HCT116 (cell line): ENCODE measurements around the gene C13orf46. TPM values are rescaled to one million over a fixed set of nuclear protein-coding genes. Genes with fewer than 3 reads are reported as not detected.
A peak's percentile ranks its signal among the peaks of the same experiment; 100 is the strongest.

ENCODE experiments used
- ATAC-seq: fragments of 200-7000 bp; cut with Tn5 transposase; 2 replicates; pipeline ENCODE4 v1.9.1; 2020; ENCODE audit warnings: mild to moderate bottlenecking, moderate library complexity
- Bru-seq: library from RNA; stranded (reverse); fragments of 400-500 nt; gene quantifications from one replicate; lab custom pipeline; 2021; lab: Mats Ljungman, UMichigan
- BruChase-seq, 2 experiments: library from RNA; stranded (reverse); fragments of 400-500 nt; gene quantifications; one replicate each; lab custom pipeline; 2021; lab: Mats Ljungman, UMichigan
- BruUV-seq: library from RNA; stranded (reverse); fragments of 400-500 nt; replicated peaks from 2 replicates; lab custom pipeline; 2021; lab: Mats Ljungman, UMichigan
- CTCF ChIA-PET: fragments of 300-600 bp; sonication (Branson Sonifier 250); formaldehyde crosslinking; loops from one replicate; lab custom pipeline; 2021; ENCODE audit warnings: antibody characterized with exemption; lab: Charles Lee
- POLR2A ChIA-PET: fragments of 300-600, 350-600 bp; sonication (Branson Sonifier 250); formaldehyde crosslinking; loops from one replicate; lab custom pipeline; 2021; ENCODE audit warnings: antibody characterized with exemption; lab: Charles Lee
- RAD21 ChIA-PET, 2 experiments: fragments of 300-600 bp; sonication (Branson Sonifier 250); formaldehyde crosslinking; loops; one replicate each; lab custom pipeline; 2023; ENCODE audit warnings: low total read pairs in 2 of 2; ENCODE audit not compliant: uncharacterized antibody in 2 of 2, unreplicated experiment in 2 of 2, low non-redundant PET in 1 of 2; lab: Charles Lee
- DNase-seq: peaks from one replicate; pipeline ENCODE4 v3.0.0-alpha.2; 2010; ENCODE audit warnings: low read depth, low spot score
- H2AFZ ChIP-seq: fragments of 200-600 bp; shearing (Covaris generic), sonication (generic); 2 replicates; pipeline ENCODE4 v1.6.1; 2017; ENCODE audit warnings: low read depth, mixed run types, mixed read lengths, antibody characterized with exemption, low read length; ENCODE audit not compliant: poor library complexity, severe bottlenecking
- H3K27ac ChIP-seq: 2 replicates; pipeline ENCODE4 v1.5.1; 2012; ENCODE audit warnings: low read depth, low read length
- H3K27me3 ChIP-seq: fragments of 200-600 bp; sonication (generic); 2 replicates; pipeline ENCODE4 v1.6.1; 2016; ENCODE audit warnings: mixed run types, low read length, mixed read lengths; ENCODE audit not compliant: insufficient read depth
- H3K36me3 ChIP-seq, 2 experiments: fragments of 200-500 bp in 1 of 2; fragments of 200-600 bp in 1 of 2; sonication (Bioruptor generic) in 1 of 2; sonication (generic) in 1 of 2; 2 replicates each; pipeline versions ENCODE4 v1.5.1 to v1.6.1; 2014 to 2016; ENCODE audit warnings: low read length in 2 of 2, inconsistent platforms in 1 of 2, mixed read lengths in 1 of 2, mixed run types in 1 of 2; ENCODE audit not compliant: insufficient read depth in 2 of 2, control insufficient read depth in 1 of 2
- H3K4me1 ChIP-seq, 2 experiments: fragments of 200-600 bp in 1 of 2; sonication (generic) in 1 of 2; 2 replicates each; pipeline versions ENCODE4 v1.5.1 to v1.6.1; 2012 to 2017; ENCODE audit warnings: low read length in 2 of 2, inconsistent platforms in 1 of 2, mild to moderate bottlenecking in 1 of 2, mixed read lengths in 1 of 2, mixed run types in 1 of 2, moderate library complexity in 1 of 2; ENCODE audit not compliant: insufficient read depth in 2 of 2, control insufficient read depth in 1 of 2
- H3K4me2 ChIP-seq: fragments of 200-600 bp; sonication (generic); 2 replicates; pipeline ENCODE4 v1.6.1; 2017; ENCODE audit warnings: mixed run types, low read length, mixed read lengths
- H3K4me3 ChIP-seq, 2 experiments: fragments of 200-600 bp in 1 of 2; sonication (generic) in 1 of 2; replicated peaks in 1 of 2; 2 replicates each; pipeline ENCODE4 v1.5.1; 2011 to 2016; ENCODE audit warnings: low read length in 2 of 2, control low read depth in 1 of 2, low read depth in 1 of 2, mild to moderate bottlenecking in 1 of 2, mixed read lengths in 1 of 2, mixed run types in 1 of 2
- H3K79me2 ChIP-seq: fragments of 200-600 bp; sonication (generic); 2 replicates; pipeline ENCODE4 v1.6.1; 2017; ENCODE audit warnings: mild to moderate bottlenecking, mixed run types, low read length, moderate library complexity, mixed read lengths; ENCODE audit not compliant: insufficient read depth
- H3K9ac ChIP-seq: fragments of 200-600 bp; sonication (generic); 2 replicates; pipeline ENCODE4 v1.6.1; 2016; ENCODE audit warnings: low read length, mixed read lengths
- H3K9me2 ChIP-seq: fragments of 200-600 bp; sonication (generic), shearing (Covaris generic); 2 replicates; pipeline ENCODE4 v1.6.1; 2017; ENCODE audit warnings: mixed run types, mild to moderate bottlenecking, moderate library complexity; ENCODE audit not compliant: insufficient read depth
- H3K9me3 ChIP-seq, 2 experiments: fragments of 200-500 bp in 1 of 2; fragments of 200-600 bp in 1 of 2; sonication (Bioruptor generic) in 1 of 2; sonication (generic) in 1 of 2; 2 replicates each; pipeline ENCODE4 v1.6.1; 2014 to 2017; ENCODE audit warnings: low read length in 2 of 2, mixed read lengths in 2 of 2, inconsistent platforms in 1 of 2, low read depth in 1 of 2, mild to moderate bottlenecking in 1 of 2, mixed run types in 1 of 2, moderate library complexity in 1 of 2; ENCODE audit not compliant: control insufficient read depth in 1 of 2, insufficient read depth in 1 of 2
- H4K20me1 ChIP-seq: fragments of 200-600 bp; sonication (generic), shearing (Covaris generic); 2 replicates; pipeline ENCODE4 v1.6.1; 2017; ENCODE audit warnings: mixed run types, mild to moderate bottlenecking, moderate library complexity; ENCODE audit not compliant: insufficient read depth
- CBX3 ChIP-seq: IDR thresholded peaks from 2 replicates; pipeline ENCODE4 v1.6.1; 2012; ENCODE audit warnings: low read depth
- EGR1 ChIP-seq: IDR thresholded peaks from 2 replicates; pipeline ENCODE4 v1.6.1; 2012; ENCODE audit warnings: low read depth
- EZH2phosphoT487 ChIP-seq: fragments of 200-600 bp; IDR thresholded peaks from 2 replicates; pipeline ENCODE4 v1.6.1; 2018; ENCODE audit warnings: antibody characterized with exemption, borderline replicate concordance
- FOSL1 ChIP-seq: IDR thresholded peaks from 2 replicates; pipeline ENCODE4 v1.6.1; 2012; ENCODE audit warnings: low read depth
- JUND ChIP-seq: IDR thresholded peaks from 2 replicates; pipeline ENCODE4 v1.6.1; 2012
- POLR2A ChIP-seq: IDR thresholded peaks from 2 replicates; pipeline ENCODE4 v1.7.0; 2011; ENCODE audit warnings: borderline replicate concordance; ENCODE audit not compliant: insufficient read depth, insufficient read length; ENCODE audit errors: extremely low read depth
- POLR2AphosphoS5 ChIP-seq: IDR thresholded peaks from 2 replicates; pipeline ENCODE4 v1.6.1; 2011; ENCODE audit warnings: mild to moderate bottlenecking, low read depth, low read length, moderate library complexity
- RAD21 ChIP-seq: IDR thresholded peaks from 2 replicates; pipeline ENCODE4 v1.6.1; 2012; ENCODE audit warnings: low read depth, mild to moderate bottlenecking
- SIN3A ChIP-seq: IDR thresholded peaks from 2 replicates; pipeline ENCODE4 v1.6.1; 2012; ENCODE audit warnings: low read depth
- ZFX ChIP-seq: fragments of 450-650 bp; IDR thresholded peaks from 2 replicates; pipeline ENCODE4 v1.6.1; 2017
- ZNF274 ChIP-seq: fragments of 200-500 bp; sonication (Bioruptor generic); IDR thresholded peaks from 2 replicates; pipeline ENCODE4 v1.6.1; 2014; ENCODE audit warnings: mild to moderate bottlenecking, low read depth, low read length, inconsistent platforms
- intact Hi-C: fragments of 100-400 bp; cut with micrococcal nuclease; formaldehyde crosslinking; loops from 2 replicates; pipeline ENCODE4 v1.10.0; 2022
- long read RNA-seq: library from polyadenylated mRNA; unstranded; transcript quantifications from one replicate; pipeline ENCODE4 v2.0.0, GENCODE V29; 2021; ENCODE audit not compliant: unreplicated experiment
- polyA plus RNA-seq: library from polyadenylated mRNA; unstranded; fragments of >200 nt; gene quantifications from 2 replicates; pipeline ENCODE4 v1.2.1, GENCODE V29; 2012; ENCODE audit warnings: missing spikeins
- total RNA-seq: library from RNA; stranded (reverse); gene quantifications from one replicate; pipeline ENCODE4 v1.2.1, GENCODE V29; 2021; ENCODE audit not compliant: unreplicated experiment
- TF ChIP-seq, protein P1 (sequence below), 3 experiments: fragments of 200-600 bp in 1 of 3; sonication (generic) in 1 of 3; IDR thresholded peaks in 2 of 3; conservative IDR thresholded peaks in 1 of 3; 2 replicates each; pipeline ENCODE4 v1.5.1; 2012 to 2017; ENCODE audit warnings: low read depth in 2 of 3, low read length in 2 of 3, antibody characterized with exemption in 1 of 3, borderline replicate concordance in 1 of 3, control low read depth in 1 of 3, mild to moderate bottlenecking in 1 of 3, mixed read lengths in 1 of 3, mixed run types in 1 of 3, moderate library complexity in 1 of 3; ENCODE audit not compliant: insufficient read depth in 1 of 3
- TF ChIP-seq, protein P2 (sequence below): IDR thresholded peaks from 2 replicates; pipeline ENCODE4 v1.6.1; 2012; ENCODE audit warnings: low read depth

The C13orf46 gene
- total RNA-seq (0.93 TPM), Bru-seq, nascent RNA (percentile 42 among the genes with signal in this experiment), BruChase-seq, experiment 1, labeled RNA remaining after a 6-hour chase (percentile 66 among the genes with signal in this experiment), BruChase-seq, experiment 2, labeled RNA remaining after a 2-hour chase (percentile 53 among the genes with signal in this experiment)
- 0.32 and 0.34 TPM in 2 replicates for polyA plus RNA-seq
- long read RNA-seq: 0 reads

GRCh38 chr13:113973218-113974164 lies at the start of gene C13orf46:
Gene C13orf46 (minus strand): TSS chr13:113974076. CDS start chr13:113973997, 79 bp downstream.
- no peaks in the 10 kb centered on the region for H3K79me2 ChIP-seq
- RAD21 ChIA-PET: no interaction called here
- no peak for DNase-seq
- POLR2A ChIA-PET: no interaction called here
- no peak within 1 kb of the TSS for H3K4me3 ChIP-seq
- H2AFZ ChIP-seq: no peak within 1 kb of the TSS
- no TSS peak for BruUV-seq
- H3K27ac ChIP-seq: no peak within 1 kb of the TSS
- no peaks in the 10 kb centered on the region for H3K9me2 ChIP-seq
- no peak within 1 kb of the TSS for H3K9ac ChIP-seq
- H3K9me3 ChIP-seq: no peaks in the 10 kb centered on the region
- intact Hi-C loops: no loop called here
- no peak within 1 kb of the TSS for H3K4me2 ChIP-seq
- H4K20me1 ChIP-seq: no peaks in the 10 kb centered on the region
- CTCF ChIA-PET: interaction anchor here (1.2 kb wide), 1 partner anchor 8 kb away, joined by 3 read pairs; no protein-coding TSS in a partner anchor
- no peak for ATAC-seq
- TF ChIP-seq RAD21: no peak
- TF ChIP-seq SIN3A: no peak
- no peaks in the 10 kb centered on the region; a peak in 1 of 4 replicates for H3K36me3 ChIP-seq
- H3K27me3 ChIP-seq: no peaks in the 10 kb centered on the region
- peaks cover 8 to 12% of the 10 kb centered on the region in 2 experiments; a peak in 3 of 4 replicates for H3K4me1 ChIP-seq

DNA sequence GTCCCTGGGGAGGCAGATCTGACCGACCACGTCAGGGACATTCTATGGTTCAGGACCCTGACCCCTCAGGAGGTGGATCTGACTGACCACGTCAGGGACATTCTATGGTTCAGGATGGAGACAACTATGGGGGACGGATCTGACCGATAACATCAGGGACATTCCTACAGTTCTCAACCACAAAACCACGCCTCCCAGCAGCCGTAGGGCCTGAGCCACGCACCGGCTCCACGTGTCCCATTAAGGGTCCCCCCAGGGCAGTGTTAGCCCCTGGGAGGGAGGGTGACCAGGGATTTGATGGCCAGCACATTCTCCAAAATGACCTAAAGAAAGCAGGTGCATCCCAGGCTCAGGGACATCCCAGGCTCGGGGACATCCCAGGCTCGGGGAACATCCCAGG lies 49.0 kb upstream of the C13orf46 start:
- DNase-seq (no peak), ATAC-seq (no peak)
- no peaks in the 10 kb centered on the region for H3K9me2 ChIP-seq
- CTCF ChIA-PET: no interaction called here
- H3K4me2 ChIP-seq: no peak overlapping the region
- TF ChIP-seq POLR2AphosphoS5 (no peak), JUND (no peak), SIN3A (no peak), CBX3 (no peak), EGR1 (no peak), FOSL1 (no peak), ZFX (no peak), ZNF274 (no peak), POLR2A (no peak), EZH2phosphoT487 (no peak)
- TF ChIP-seq, protein P1, sequence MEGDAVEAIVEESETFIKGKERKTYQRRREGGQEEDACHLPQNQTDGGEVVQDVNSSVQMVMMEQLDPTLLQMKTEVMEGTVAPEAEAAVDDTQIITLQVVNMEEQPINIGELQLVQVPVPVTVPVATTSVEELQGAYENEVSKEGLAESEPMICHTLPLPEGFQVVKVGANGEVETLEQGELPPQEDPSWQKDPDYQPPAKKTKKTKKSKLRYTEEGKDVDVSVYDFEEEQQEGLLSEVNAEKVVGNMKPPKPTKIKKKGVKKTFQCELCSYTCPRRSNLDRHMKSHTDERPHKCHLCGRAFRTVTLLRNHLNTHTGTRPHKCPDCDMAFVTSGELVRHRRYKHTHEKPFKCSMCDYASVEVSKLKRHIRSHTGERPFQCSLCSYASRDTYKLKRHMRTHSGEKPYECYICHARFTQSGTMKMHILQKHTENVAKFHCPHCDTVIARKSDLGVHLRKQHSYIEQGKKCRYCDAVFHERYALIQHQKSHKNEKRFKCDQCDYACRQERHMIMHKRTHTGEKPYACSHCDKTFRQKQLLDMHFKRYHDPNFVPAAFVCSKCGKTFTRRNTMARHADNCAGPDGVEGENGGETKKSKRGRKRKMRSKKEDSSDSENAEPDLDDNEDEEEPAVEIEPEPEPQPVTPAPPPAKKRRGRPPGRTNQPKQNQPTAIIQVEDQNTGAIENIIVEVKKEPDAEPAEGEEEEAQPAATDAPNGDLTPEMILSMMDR (IDR thresholded peaks at IDR 0.05 in 2 of 3, conservative IDR thresholded peaks at IDR 0.05 in 1 of 3; ENCODE audit: borderline replicate concordance in 1 of 3, insufficient read depth in 1 of 3, low read depth in 2 of 3, low read length in 2 of 3): no peak
- TF ChIP-seq, protein P2, sequence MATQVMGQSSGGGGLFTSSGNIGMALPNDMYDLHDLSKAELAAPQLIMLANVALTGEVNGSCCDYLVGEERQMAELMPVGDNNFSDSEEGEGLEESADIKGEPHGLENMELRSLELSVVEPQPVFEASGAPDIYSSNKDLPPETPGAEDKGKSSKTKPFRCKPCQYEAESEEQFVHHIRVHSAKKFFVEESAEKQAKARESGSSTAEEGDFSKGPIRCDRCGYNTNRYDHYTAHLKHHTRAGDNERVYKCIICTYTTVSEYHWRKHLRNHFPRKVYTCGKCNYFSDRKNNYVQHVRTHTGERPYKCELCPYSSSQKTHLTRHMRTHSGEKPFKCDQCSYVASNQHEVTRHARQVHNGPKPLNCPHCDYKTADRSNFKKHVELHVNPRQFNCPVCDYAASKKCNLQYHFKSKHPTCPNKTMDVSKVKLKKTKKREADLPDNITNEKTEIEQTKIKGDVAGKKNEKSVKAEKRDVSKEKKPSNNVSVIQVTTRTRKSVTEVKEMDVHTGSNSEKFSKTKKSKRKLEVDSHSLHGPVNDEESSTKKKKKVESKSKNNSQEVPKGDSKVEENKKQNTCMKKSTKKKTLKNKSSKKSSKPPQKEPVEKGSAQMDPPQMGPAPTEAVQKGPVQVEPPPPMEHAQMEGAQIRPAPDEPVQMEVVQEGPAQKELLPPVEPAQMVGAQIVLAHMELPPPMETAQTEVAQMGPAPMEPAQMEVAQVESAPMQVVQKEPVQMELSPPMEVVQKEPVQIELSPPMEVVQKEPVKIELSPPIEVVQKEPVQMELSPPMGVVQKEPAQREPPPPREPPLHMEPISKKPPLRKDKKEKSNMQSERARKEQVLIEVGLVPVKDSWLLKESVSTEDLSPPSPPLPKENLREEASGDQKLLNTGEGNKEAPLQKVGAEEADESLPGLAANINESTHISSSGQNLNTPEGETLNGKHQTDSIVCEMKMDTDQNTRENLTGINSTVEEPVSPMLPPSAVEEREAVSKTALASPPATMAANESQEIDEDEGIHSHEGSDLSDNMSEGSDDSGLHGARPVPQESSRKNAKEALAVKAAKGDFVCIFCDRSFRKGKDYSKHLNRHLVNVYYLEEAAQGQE: no peak
- TF ChIP-seq, all 23 proteins: peak for 0
- ChIA-PET RAD21 (no interaction called here), POLR2A (no interaction called here)
- Histone ChIP-seq H4K20me1 (no peaks in the 10 kb centered on the region), H3K9ac (no peak overlapping the region), H3K9me3 (no peaks in the 10 kb centered on the region), H3K27me3 (no peaks in the 10 kb centered on the region), H3K4me3 (no peak overlapping the region), H3K27ac (no peak overlapping the region), H2AFZ (no peak overlapping the region), H3K36me3 (no peaks in the 10 kb centered on the region), H3K79me2 (no peaks in the 10 kb centered on the region), H3K4me1 (peaks cover 0 to 5% of the 10 kb centered on the region in 2 experiments; a peak in 2 of 4 replicates)
- BruUV-seq: no TSS peak
- intact Hi-C loops: no loop called here
